C4-2B (cell line): ENCODE data around the gene LDLR.

Experiments
- H3K27ac ChIP-seq: fragments of 450-650 bp; 2 replicates; pipeline ENCODE4 v1.5.1; 2017
- CTCF ChIP-seq: fragments of 450-650 bp; conservative IDR thresholded peaks from 2 replicates; pipeline ENCODE4 v1.5.1; 2017; ENCODE audit warnings: mild to moderate bottlenecking
- ZFX ChIP-seq: fragments of 450-650 bp; IDR thresholded peaks from 2 replicates; pipeline ENCODE4 v1.6.1; 2017

The LDLR gene

GRCh38 chr19:11166281-11167142 lies 77.2 kb downstream of the LDLR start:
- no peak overlapping the region for H3K27ac ChIP-seq
- TF ChIP-seq ZFX (no peak), CTCF (no peak)

GRCh38 chr19:11168568-11168967 lies 79.3 kb downstream of the LDLR start:
- H3K27ac ChIP-seq: no peak overlapping the region
- TF ChIP-seq CTCF: no peak

- no peak overlapping the region for H3K27ac ChIP-seq
- TF ChIP-seq ZFX (no peak), CTCF (no peak)
These were observed 80.8 kb downstream of the LDLR start for GRCh38 chr19:11169896-11170678.

GRCh38 chr19:11171144-11171543 lies 81.9 kb downstream of the LDLR start:
- H3K27ac ChIP-seq: no peak overlapping the region
- no peak for TF ChIP-seq CTCF
- TF ChIP-seq ZFX: no peak

DNA sequence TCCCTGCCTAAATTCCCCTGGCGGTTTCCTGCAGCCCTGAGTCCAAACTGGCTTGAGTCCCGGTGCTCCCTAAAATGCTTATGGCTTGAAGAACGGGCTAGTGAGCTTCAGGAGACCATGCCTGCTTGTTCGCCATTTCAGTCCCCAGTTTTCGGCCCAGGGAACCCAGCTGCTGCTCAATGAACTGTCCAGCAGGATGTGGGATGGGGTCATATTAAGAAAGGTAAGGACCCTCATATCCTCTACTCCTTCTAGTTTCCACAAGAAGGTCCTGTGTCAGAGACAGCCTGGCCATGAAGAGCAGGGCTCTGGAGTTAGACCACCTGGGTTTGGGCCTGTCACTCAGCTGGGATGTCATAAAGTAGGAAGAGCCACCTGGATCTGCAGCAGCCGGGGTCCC lies 83.3 kb downstream of the LDLR start:
- no peak for TF ChIP-seq CTCF
- no peak for TF ChIP-seq ZFX
- H3K27ac ChIP-seq: no peak overlapping the region

DNA sequence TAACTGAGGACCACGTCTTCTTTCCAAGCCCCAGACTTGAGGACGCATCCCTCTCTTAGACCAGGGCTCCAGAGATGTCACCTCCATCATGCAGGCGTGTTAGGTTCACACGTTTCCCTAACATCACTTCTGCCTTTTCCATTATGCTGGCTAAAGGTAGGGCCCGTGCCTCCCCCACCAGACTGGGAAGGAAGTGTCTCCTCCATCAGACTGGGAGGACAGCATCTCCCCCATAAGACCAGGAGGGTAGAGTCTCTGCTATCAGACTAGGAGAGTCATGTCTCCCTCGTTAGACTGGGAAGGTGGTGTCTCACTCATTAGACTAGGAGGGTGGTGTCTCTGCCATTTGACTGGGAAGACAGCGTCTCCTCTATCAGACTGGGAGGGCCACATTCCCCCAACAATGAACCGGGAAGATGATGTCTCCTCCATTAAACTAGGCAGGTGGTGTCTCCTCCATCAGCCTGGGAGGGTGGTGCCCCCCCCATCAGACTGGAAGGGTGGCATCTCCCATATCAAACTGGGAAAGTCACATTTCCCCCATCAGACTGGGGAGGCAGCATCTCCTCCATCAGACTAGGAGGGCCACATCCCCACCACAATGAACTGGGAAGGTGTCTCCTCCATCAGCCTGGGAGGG lies 84.4 kb downstream of the LDLR start:
- H3K27ac ChIP-seq: no peak overlapping the region
- TF ChIP-seq CTCF: no peak
- TF ChIP-seq ZFX: no peak

- no peak overlapping the region for H3K27ac ChIP-seq
- TF ChIP-seq CTCF: no peak
- TF ChIP-seq ZFX: no peak
These were observed 85.1 kb downstream of the LDLR start for GRCh38 chr19:11174336-11174735.
